Suprapubic skin (tissue), 4 donors: Measurements from ENCODE around the gene SLC9A9.

Experiments
- CTCF ChIP-seq, 2 donors: fragments of 200-600 bp in 1 of 2; fragments of 450-650 bp in 1 of 2; sonication (generic) in 1 of 2; IDR thresholded peaks; one replicate each; pipeline ENCODE4 v1.5.1; 2016 to 2019; ENCODE audit warnings: antibody characterized with exemption in 2 of 2, mild to moderate bottlenecking in 1 of 2, moderate library complexity in 1 of 2
- EP300 ChIP-seq: sonication (generic); formaldehyde crosslinking; IDR thresholded peaks from one replicate; pipeline ENCODE4 v1.6.1; 2017; ENCODE audit warnings: antibody characterized with exemption
- POLR2A ChIP-seq, 2 donors: fragments of 450-650 bp; IDR thresholded peaks; one replicate each; pipeline ENCODE4 v1.6.1; 2017; ENCODE audit warnings: antibody characterized with exemption in 2 of 2, mild to moderate bottlenecking in 2 of 2, moderate library complexity in 2 of 2
- POLR2AphosphoS5 ChIP-seq, 3 donors: sonication (generic); formaldehyde crosslinking; IDR thresholded peaks; one replicate each; pipeline ENCODE4 v1.6.1; 2017; ENCODE audit warnings: antibody characterized with exemption in 3 of 3

DNA sequence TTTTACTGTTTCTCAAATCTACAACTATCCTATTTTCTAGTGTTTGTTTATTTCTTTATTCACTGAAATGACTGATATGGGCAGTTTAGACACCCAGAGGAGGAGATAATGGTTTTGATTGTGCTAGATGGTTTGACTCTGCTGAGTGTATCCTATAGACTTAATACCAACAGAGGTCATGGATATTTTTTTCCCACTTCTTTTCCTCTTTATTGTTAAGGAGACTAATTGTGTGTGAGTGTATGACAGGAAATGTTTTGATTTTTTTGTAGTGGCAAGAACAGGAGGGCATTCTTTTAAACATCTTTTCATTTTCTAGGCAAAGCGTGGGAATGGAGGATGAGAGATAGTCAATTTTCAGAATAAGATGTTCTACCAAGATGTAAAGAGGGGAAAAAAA, 505.2 kb downstream of the SLC9A9 start:
- no peak for TF ChIP-seq CTCF (IDR thresholded peaks at IDR 0.05)
- no peak for TF ChIP-seq POLR2AphosphoS5 (IDR thresholded peaks at IDR 0.05)
- no peak for TF ChIP-seq POLR2A (IDR thresholded peaks at IDR 0.05)
- no peak for TF ChIP-seq EP300
